NCI-H2196 (cell line): ENCODE data around the gene MMP15.
"Not testable (repeated sequence)": the region's sequence is repeated elsewhere in the genome, so short reads cannot be mapped to it uniquely, and the experiment has no call there.

ENCODE experiments used
- DNase-seq: peaks from one replicate; lab custom pipeline; 2025; ENCODE audit not compliant: unreplicated experiment; lab: John Stamatoyannopoulos, UW

Gene MMP15

DNA sequence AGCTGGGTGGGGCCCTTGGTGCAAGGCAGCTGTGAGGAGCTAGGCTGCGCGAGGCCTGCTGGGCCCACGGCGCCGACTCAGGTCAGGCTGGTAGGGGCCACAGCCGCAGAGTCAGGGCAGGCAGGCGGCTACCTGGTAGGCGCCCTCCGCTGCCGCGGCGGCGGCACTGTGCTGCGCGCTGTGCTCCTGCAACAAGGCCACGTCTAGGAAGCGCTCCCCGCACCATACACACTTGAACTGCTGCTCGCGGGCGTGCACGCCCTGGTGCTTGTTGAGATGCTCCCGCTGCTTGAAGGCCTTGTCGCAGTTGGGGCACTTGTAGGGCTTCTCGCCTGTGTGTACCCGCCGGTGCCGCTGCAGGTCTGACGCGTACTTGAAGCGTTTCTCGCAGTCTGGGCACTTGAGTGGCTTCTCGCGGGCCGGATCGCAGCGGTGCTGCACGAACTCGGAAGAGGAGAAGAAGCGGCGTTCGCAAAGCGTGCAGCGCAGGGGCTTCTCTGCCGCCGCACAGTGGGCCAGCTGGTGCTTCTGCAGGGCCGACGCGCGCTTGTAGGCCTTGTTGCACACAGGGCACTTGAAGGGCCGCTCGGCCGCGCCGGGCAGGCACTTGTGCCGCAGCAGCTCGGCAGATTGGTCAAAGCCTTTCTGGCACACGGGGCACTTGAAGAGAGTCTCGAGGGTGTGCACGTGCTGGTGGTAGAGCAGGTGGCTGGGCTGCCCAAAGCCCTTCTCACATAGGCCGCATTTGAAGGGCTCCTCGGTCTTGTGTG is 29.0 kb upstream of the MMP15 start:
- no peak for DNase-seq

DNA sequence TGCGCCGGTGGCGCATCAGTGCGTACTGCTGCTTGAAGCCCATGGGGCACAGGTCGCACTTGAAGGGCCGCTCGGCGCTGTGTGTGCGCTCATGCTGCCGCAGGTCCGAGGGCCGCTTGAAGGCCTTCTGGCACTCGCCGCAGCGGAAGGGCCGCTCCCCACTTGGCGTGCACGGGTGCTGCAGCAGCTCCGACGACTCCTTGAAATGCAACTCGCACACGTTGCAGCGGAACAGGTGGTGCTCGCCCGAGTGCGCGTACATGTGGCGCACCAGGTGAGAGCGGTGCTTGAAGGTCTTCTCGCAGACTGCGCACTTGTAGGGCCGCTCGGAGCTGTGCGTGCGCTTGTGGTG is 28.4 kb upstream of the MMP15 start:
- DNase-seq: no peak

DNA sequence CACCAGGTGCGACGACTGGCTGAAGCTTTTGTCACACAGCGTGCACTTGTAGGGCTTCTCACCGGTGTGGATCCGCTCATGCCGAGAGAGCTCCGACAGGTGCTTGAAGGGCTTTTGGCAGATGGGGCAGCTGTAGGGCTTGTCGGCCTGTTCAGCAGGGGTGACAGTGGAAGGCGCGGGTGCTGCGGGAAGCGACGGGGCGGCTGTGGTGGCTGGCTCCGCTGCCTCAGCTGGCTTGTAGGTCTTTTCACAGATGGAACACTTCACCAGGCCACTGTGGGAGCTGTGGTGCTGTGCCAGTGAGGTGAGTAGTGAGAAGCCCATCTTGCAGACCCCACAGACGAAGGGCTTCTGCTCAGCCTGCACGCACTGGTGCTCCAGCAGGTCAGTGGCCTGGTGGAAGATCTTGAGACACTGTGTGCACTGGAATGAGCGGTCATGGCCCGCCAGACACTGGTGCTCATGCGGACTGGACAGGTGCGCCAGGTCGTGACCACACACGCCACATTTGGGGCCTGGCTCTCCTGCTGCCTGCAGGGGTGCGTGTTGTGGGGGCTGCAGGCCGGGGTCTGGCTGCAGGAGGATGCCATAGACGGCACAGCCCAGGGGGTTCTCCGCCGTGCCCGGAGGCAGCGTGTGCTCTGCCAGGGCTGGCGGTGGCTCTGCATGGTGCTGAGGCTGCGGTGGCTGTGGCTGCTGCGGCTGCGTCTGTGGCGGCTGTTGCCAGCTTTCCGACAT is 27.9 kb upstream of the MMP15 start:
- DNase-seq: no peak

DNA sequence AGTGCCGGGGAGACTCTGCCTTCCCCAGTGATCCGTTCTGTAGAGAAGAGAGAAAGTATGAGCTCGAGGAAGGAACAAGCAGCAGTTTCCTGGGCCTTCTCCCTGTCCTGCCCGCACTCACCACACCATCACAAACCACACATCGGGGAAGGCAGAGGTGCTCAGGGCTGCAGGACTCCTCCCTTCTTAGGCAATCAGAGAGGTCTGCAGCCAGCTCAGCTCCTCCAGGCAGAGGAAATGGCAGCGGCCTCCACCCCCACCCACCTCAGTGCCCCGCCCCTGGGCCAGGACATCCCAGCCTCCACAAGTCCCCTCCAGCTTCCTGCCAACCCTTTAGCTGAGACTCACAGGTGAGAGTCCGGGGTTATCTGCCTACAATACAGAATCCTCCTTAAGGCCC is 27.1 kb upstream of the MMP15 start:
- no peak for DNase-seq

DNA sequence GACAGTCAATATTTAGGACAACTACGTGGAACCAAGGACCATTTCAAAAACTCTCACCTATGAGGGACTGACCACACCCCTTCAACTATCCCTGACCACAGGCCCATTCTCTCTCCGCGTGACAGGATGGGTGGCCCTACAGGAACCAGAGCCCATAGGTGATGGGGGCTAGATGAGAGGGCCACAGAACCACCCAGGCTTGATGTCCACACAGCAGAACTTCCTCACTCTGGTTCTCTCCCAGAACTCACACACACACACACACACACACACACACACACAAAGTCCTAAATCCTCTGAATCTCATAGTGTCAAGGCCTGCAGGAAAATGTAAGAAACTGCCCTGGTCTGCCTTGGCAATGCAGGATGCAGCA is 26.6 kb upstream of the MMP15 start:
- no peak for DNase-seq

DNA sequence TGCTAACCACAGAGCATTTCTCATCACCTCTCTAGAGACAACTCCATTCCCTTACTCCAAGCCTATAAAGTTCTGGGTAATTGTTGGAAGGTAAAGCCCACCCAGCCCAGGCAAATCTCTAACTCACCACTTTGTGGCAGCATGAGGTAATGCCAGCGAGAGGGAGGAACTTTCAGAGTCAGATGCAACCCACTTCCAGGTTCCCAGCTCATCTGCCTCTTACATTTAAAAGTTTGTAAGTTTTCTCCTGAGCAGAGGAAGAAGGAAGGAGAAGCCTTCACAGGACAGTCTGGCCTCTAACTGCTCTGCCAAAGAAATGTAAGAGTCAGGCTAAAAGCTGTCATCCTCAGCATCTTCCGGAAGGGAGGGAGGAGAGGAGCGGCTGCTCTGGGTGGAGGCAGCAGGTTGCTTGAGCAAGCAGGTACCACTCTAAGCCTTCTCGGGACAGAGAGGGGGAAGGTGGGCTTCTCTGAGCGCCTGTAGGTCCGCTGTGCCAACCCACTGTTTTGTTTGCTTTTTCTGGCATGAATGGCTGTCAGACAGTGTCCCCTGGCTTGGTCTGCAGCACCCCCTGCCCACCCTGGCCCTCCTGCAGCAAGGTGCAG is 26.1 kb upstream of the MMP15 start:
- DNase-seq: no peak

DNA sequence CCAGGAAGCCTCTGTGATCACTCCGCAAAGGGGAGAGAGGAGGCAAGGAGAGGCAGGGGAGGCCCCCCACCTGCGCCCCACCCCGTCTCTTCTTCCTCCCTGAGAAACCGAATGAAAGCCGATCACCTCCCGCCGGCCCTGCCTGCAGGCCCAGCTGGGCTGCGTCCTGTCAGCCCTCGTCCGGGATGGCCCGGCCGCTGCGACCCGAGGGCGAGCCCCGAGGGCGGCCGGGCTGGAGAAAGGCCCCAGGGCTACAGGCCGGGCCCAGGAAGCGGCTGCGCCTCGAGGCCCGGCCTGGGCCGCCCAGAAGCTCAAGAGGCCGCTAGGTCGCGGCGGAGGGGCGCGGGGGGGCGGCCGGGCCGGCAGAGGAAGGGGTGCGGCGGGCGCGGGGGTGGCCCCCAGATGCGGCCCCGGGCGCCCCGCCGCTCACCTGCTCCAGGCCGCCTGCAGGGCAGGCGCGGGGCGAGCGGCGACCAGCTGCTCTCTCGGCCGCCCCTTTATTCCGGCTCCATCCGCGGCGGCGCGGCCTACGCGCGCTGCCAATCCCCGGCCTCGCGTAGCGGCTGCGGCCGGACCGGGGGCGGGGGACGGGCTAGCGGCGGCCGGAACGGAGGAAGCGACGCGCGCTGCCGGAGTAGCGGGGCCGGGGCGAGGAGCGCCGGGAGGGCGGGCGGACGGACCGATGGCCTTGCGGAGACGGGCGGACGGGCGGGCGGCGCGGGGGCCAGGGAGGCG is 25.4 kb upstream of the MMP15 start, which contains the start of gene ZNF319:
TSS of gene ZNF319 (minus strand) at position 702 of the 735 bp plus-strand sequence. CDS start 2,407 bp downstream, outside the sequence.
- DNase-seq: no peak

DNA sequence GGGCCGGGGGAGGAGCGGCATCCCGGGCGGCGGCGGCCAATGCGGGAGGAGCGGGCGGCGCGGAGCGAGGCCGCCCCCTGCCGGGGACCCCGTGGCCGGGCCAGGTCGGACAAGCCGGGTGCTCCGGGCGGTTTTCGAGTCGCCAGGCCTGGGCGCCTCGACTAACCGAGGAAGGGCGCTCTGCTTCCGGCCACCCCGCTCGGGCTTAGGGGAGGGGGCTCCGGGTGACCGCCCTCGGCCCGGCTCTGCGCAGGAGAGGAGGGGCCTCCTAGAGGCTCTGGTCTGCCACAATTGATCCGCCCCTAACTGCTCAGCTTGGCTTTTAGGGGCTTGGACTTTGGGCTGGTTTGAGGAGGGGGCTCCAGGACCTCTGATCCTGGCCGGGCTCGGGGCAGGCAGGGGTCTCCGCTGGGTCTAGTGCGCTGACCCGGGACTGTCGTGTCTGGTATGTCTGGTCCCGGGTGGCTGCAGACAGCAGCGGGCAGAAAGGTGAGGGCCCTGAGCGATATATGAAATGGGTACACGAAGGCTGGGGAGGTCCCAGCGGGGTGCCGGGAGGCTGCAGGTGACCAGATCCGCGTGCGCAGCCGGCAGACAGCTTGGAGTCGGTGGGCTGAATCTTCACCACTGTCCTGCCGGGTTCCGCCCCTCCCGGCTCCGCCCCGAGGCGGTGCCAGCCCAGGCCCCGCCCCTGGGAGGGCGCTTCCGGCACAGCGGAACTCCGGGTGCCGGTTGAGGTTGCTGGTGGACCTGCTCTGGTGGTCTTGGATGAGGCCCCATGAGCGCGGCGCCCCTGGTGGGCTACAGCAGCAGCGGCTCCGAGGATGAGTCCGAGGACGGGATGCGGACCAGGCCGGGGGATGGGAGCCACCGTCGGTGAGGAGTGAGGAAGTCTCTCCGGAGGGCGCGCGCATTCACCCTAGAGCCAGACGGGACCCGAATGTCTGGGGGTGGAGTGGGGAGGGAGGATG is 24.6 kb upstream of the MMP15 start, which contains the start of gene USB1:
TSS of gene USB1 (plus strand) at position 702 of the 971 bp plus-strand sequence. CDS start at position 779, 77 bp downstream.
- peak; percentile 64 for DNase-seq

DNA sequence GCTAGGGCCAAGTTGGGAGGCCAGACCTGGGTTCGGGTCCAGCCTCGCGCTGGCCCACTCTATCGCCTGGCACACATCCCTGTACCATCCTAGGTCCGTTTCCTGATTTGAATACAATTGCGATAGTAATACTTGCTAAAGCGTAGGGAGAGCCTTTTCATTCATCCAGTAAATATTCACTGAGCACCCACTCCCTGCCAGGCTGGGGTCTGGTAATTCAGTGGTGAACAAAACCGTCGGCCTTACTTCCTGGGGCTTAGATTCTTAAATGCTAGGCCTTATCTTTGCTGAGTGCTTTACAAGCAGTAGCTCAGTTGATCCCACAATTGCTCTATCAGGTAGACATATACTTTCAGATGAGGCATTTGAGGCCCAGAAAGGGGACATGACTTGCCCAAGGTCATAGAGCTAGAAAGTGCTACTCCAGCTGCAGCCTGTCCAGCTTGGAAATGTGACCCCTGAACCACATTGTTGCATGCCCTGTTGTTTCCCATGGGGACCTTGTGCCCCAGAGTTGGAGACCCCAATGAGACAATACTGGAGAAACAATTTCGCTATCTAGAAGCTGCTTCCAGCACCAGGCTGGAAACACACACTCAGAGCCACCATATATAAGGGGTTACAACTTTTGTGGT is 23.7 kb upstream of the MMP15 start:
- no peak for DNase-seq

DNA sequence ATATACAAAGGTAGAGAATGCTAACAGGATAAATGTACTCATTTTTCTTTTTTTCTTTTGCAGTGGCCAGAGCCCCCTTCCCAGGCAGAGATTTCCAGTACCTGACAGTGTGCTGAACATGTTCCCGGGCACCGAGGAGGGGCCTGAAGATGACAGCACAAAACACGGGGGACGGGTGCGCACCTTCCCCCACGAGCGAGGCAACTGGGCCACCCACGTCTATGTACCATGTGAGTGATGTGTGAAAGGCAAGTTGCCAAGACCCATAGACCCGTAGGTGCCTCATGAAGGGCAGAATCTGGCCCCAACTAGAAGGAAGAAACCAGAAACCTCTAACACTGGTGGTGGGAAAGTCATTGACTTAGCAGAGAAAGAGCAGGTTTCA is 23.1 kb upstream of the MMP15 start:
- no peak for DNase-seq

DNA sequence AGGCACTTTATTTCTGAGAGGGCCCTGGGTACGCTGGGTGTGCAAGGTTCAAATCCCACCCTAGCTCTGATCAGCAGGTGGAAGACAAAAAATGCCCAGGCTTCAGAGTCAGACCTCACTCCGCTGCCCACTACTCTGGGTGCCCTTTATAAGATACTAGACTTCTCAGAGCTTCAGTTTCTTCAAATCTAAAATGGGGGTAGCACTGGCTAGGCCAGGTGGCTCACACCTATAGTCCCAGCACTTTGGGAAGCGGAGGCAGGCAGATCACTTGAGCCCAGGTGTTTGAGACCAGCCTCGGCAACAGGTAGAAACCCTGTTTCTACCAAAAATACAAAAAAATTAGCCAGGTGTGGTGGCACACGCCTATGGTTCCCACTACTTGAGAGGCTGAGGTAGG is 22.6 kb upstream of the MMP15 start:
- no peak for DNase-seq

DNA sequence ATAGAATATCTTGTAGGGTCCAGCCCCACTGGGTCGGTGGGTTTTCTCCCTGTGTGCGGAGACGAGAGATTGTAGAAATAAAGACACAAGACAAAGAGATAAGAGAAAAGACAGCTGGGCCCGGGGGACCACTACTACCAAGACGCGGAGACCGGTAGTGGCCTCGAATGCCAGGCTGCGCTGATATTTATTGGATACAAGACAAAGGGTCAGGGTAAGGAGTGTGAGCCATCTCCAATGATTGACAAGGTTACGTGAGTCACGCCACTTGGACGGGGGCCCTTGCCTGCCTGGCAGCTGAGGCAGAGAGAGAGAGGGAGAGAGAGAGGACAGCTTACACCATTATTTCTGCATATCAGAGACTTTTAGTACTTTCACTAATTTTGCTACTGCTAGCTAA is 20.8 kb upstream of the MMP15 start:
- DNase-seq: not testable (repeated sequence)

DNA sequence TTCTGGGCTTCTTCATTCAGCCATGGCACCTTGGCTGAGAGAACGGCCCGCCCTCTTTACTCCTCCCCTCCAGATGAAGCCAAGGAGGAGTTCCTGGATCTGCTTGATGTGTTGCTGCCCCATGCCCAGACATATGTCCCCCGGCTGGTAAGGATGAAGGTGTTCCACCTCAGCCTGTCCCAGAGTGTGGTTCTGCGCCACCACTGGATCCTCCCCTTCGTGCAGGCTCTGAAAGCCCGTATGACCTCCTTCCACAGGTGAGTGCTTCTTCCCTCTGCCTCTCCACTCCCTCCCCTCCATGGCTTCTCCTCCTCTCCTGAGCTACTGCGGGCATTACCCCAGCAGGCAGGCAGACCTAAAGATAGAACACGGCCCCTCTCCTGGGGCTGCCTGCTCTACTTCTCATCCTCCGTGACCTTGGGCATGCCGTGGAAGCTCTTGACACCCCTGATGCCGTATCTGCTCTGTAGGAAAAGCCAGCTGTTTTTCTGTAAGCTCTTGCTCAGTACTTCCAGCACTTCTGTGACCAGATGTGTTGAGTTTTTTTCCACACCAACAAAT is 15.6 kb upstream of the MMP15 start:
- DNase-seq: no peak

DNA sequence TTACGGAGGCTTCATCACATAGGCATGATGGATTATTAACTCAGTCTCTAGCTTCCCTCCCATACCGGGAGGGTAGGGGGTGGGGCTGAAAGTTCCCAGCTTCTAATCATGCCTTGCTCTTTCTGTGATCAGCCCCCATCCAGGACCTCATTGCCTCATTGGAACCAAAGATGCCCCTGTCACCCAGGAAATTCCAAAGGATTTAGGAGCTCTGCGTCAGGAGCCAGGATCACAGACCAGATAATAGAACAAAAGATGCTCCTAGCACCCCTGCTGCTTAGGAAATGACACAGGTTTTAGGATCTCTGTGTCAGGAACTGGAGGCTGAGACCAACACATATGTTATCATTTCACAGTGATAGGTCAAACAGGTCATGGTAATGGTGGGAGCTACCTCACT is 14.7 kb upstream of the MMP15 start:
- no peak for DNase-seq

DNA sequence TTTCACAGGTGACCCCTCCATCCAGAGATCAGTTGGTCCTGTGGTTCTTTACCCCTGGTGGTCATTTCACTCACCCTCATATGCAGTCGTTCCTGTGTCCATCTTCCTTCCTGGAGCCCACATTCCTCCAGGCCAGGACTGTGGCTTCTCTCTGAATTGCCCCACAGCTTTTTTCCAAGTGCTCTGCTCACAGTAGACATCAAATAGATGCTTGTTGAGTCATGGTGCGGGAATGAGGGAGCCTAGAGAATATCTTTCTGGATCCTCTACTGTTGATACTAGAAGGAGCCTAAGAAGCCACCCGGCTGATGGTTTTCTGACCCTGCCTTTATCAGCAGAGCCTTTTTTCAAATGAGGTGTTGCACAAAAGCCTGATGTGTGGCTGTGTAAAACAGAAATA is 13.9 kb upstream of the MMP15 start:
- DNase-seq: no peak

DNA sequence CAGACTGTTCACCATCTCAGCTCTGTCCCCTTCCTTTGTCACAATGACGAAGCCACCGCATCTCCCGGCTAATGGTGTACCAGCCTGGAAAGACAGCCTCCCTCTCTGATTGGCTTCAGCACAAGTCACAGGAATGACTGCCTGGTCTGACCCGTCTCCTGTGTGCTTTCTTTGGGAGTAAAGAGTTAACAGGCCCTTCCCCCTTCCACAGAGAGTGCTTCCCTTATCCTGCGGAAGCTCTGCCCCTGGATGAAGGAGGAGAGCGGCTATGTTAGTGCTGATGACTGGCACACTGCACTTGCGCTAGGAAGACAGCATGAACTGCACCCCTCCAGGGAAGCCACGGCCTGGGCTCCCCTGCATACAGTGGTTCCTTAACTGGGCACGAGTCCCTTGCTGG is 13.1 kb upstream of the MMP15 start:
- no peak for DNase-seq

DNA sequence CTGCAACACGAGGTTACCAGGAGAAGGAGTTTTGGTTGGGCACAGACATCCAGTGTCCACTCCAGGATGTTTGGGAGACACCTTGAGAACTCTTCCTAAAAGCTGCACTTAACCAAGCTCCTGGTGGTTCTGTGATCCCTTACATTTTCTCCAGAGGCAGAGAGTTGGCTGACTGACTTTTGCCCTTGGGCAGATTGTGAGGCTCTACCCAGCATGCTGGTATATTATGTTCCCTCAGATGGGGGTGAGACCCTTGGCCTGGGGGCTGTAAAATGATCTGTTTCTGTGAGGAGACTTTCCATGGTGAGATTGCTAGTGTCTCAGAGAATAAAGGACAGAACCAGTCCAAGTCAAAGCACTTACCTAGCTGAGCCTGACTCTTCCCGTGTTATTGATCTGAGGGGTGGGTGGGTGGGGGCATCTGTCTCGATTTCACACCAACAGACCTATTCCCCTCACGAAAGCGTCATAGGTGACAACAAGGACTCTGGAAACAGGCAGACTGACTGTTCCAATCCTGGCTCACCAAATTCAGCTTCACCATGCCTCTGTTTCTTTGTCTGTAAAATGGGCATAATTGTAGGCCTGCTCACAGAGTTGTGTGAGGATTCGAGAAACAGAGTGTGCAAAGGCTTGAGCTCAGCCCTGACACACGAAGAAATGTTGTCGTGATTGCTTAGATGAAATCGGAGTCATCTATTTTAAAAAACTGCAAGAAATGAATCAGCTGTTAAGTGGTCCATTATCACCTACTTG is 12.2 kb upstream of the MMP15 start:
- no peak for DNase-seq

DNA sequence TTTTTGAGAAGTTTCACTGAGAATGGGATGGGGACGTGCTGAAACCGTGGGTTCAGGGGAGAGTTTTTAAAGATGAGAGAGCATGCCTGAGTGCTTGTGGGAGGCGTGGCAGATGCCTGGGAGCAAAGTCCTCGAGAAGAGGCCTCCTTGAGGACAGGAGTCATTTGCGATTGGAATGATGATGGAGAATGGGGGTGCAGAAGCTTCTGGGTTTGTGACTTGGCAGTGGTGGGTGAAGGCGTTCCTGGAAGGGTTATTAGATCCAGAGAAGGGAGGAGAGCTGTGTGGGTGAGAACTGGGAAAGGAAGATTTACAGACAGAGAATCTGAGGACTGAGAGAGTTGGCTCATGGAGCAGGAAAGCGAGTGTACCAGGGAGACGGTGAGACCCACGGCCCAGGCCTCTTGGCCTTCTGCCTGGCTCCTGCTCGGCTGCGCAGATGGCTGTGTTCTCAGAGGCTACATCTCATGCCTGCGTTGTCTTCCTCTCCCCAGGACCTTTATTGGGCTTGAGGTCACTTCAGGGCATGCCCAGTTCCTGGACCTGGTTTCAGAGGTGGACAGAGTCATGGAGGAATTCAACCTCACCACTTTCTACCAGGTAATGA is 8.6 kb upstream of the MMP15 start:
- no peak for DNase-seq
